Hepatocyte (in vitro differentiated cells): ENCODE measurements around the gene CRIP3.

Experiments used
- CTCF ChIP-seq: fragments of 200-600 bp; sonication (generic); IDR thresholded peaks from 2 replicates; pipeline ENCODE4 v1.5.1; 2016; ENCODE audit warnings: antibody characterized with exemption, mild to moderate bottlenecking; ENCODE audit not compliant: poor library complexity
- EZH2 ChIP-seq: fragments of 200-600 bp; sonication (generic); IDR thresholded peaks from 2 replicates; pipeline ENCODE4 v1.6.1; 2016; ENCODE audit warnings: antibody characterized with exemption, mild to moderate bottlenecking, borderline replicate concordance
- EZH2phosphoT487 ChIP-seq: fragments of 200-600 bp; sonication (generic); IDR thresholded peaks from one replicate; pipeline ENCODE4 v1.6.1; 2018; ENCODE audit warnings: antibody characterized with exemption, mild to moderate bottlenecking, low read depth, moderate library complexity; ENCODE audit not compliant: unreplicated experiment, severe bottlenecking

DNA sequence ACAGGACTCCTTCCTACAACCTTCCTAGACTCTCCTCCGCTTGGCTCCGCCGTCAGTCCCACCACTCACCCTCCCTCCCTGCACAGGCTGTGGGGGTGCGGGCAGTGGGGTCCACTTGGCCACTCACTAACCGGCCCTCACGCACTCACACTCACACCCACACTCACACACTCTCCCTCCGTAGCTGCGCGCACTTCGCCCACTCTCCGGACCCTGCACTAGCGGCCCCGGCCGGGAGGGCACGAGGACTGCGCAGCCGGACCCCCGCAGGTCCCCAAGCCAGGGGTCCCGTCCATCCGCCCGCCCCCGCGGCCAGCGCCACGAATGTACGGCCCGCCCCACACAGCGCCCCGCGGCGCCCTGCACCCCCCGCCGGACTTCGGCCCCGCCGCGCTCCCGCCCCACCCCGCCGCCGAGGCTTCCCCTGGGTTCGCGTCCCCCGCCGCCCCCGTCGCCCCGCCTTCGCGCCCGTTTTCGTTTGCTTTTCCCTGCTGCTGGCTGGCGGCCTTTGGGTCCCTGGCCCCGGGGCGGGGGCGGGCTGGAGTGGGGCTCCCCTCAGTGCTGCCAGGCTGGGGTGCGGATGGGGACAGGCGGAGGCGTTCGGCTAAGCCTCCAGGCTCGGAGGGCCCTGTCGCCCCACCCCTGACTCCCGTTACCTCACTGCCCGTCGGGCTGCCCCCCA lies 33.6 kb downstream of the CRIP3 start:
- no peak for TF ChIP-seq CTCF
- TF ChIP-seq EZH2 = no peak
- no peak for TF ChIP-seq EZH2phosphoT487
